A673 (cell line): ENCODE results near the gene APCDD1L. TPM values are rescaled to one million over a fixed set of nuclear protein-coding genes. Genes with fewer than 3 reads are reported as not detected.
A peak's percentile ranks its signal among the peaks of the same experiment; 100 is the strongest.

ENCODE experiments used
- BruUV-seq: library from RNA; stranded (reverse); fragments of 400-500 nt; replicated peaks from 2 replicates; lab custom pipeline; 2021; lab: Mats Ljungman, UMichigan
- CTCF ChIA-PET: fragments of 300-600 bp; sonication (Branson Sonifier 250); formaldehyde crosslinking; loops from one replicate; lab custom pipeline; 2022; ENCODE audit warnings: antibody characterized with exemption; lab: Charles Lee
- POLR2A ChIA-PET: fragments of 300-600 bp; sonication (Branson Sonifier 250); formaldehyde crosslinking; loops from one replicate; lab custom pipeline; 2022; ENCODE audit warnings: antibody characterized with exemption; ENCODE audit not compliant: low non-redundant PET; lab: Charles Lee
- DNase-seq: peaks from one replicate; pipeline ENCODE4 v3.0.0-alpha.2; 2015; ENCODE audit warnings: low spot score
- H3K27ac ChIP-seq: fragments of 200-600 bp; sonication (generic); 2 replicates; pipeline ENCODE4 v1.5.1; 2016; ENCODE audit warnings: mixed run types, low read depth, mild to moderate bottlenecking, mixed read lengths, antibody characterized with exemption, low read length; ENCODE audit not compliant: poor library complexity, severe bottlenecking
- H3K27me3 ChIP-seq: fragments of 200-600 bp; sonication (generic); replicated peaks from 2 replicates; pipeline ENCODE4 v1.6.1; 2017; ENCODE audit warnings: mixed run types, low read depth, mild to moderate bottlenecking, mixed read lengths, antibody characterized with exemption, low read length; ENCODE audit not compliant: insufficient read depth, poor library complexity
- H3K36me3 ChIP-seq: fragments of 200-600 bp; sonication (generic); 2 replicates; pipeline ENCODE4 v1.6.1; 2016; ENCODE audit warnings: mixed run types, mild to moderate bottlenecking, mixed read lengths, antibody characterized with exemption, low read length; ENCODE audit not compliant: insufficient read depth, poor library complexity, severe bottlenecking
- H3K4me1 ChIP-seq: fragments of 200-600 bp; sonication (generic); 2 replicates; pipeline ENCODE4 v1.6.1; 2017; ENCODE audit warnings: mixed run types, mild to moderate bottlenecking, mixed read lengths, antibody characterized with exemption, low read length; ENCODE audit not compliant: insufficient read depth, poor library complexity, severe bottlenecking
- H3K4me3 ChIP-seq: fragments of 200-600 bp; sonication (generic); 2 replicates; pipeline ENCODE4 v1.5.1; 2016; ENCODE audit warnings: low read depth, mixed run types, mild to moderate bottlenecking, mixed read lengths, low read length; ENCODE audit not compliant: poor library complexity, severe bottlenecking
- H3K9me3 ChIP-seq: fragments of 200-600 bp; sonication (generic); 2 replicates; pipeline ENCODE4 v1.6.1; 2016; ENCODE audit warnings: mixed run types, low read depth, mild to moderate bottlenecking, mixed read lengths, antibody characterized with exemption, low read length; ENCODE audit not compliant: poor library complexity, severe bottlenecking
- EZH2 ChIP-seq: fragments of 200-600 bp; sonication (generic); IDR thresholded peaks from 2 replicates; pipeline ENCODE4 v1.6.1; 2017; ENCODE audit warnings: borderline replicate concordance, low read depth, mild to moderate bottlenecking, mixed read lengths, antibody characterized with exemption, low read length; ENCODE audit not compliant: poor library complexity, severe bottlenecking
- intact Hi-C: fragments of 100-400 bp; cut with micrococcal nuclease; formaldehyde crosslinking; loops from one replicate; pipeline ENCODE4 v1.10.0; 2022; ENCODE audit not compliant: unreplicated experiment
- total RNA-seq: library from RNA; stranded (reverse); gene quantifications from 2 replicates; pipeline ENCODE4 v1.2.3, GENCODE V29; 2021
- TF ChIP-seq, protein P1 (sequence below): fragments of 300-800, 200-600 bp; sonication (generic); conservative IDR thresholded peaks from 2 replicates; pipeline ENCODE4 v1.5.1; 2017; ENCODE audit warnings: low read depth, mild to moderate bottlenecking, antibody characterized with exemption, low read length, moderate library complexity, mixed read lengths

Gene APCDD1L
- total RNA-seq, 1 experiment from 2014 or later: not detected

DNA sequence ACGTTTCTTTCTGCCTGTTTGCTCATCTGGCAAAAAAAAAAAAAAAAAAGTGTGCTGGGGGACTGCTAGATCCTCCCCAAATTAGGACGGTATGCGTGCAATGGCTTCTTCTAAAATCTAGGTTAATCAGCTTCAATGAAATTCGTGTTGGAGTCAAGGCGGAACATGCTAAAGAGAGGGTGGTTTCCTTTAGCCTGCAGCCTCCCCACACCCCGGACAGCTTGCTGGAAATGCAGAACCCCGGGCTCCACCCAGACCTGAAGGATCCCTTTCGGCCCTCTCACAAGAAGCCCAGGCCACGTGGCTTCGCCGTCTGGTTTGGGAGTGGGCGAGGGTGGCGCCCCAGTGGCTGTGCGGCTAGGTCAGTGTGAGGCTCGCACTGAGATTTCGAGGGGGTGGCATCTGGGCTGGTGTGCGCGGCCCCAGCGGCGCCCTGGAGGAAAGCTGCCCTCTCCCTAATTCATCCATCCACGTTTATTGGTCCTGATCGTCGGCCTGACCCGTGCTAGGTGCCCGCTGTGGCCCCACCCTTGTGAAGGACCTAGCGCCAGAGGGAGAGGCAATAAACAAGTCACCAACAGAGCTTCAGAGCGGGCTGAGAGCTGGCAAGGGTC, 49.0 kb downstream of the APCDD1L start:
- no TSS peak for BruUV-seq
- Histone ChIP-seq H3K27ac (no peak overlapping the region), H3K4me1 (no peaks in the 10 kb centered on the region), H3K9me3 (no peaks in the 10 kb centered on the region), H3K36me3 (no peaks in the 10 kb centered on the region), H3K27me3 (no peaks in the 10 kb centered on the region), H3K4me3 (no peak overlapping the region)
- no peak for TF ChIP-seq EZH2
- TF ChIP-seq, protein P1, sequence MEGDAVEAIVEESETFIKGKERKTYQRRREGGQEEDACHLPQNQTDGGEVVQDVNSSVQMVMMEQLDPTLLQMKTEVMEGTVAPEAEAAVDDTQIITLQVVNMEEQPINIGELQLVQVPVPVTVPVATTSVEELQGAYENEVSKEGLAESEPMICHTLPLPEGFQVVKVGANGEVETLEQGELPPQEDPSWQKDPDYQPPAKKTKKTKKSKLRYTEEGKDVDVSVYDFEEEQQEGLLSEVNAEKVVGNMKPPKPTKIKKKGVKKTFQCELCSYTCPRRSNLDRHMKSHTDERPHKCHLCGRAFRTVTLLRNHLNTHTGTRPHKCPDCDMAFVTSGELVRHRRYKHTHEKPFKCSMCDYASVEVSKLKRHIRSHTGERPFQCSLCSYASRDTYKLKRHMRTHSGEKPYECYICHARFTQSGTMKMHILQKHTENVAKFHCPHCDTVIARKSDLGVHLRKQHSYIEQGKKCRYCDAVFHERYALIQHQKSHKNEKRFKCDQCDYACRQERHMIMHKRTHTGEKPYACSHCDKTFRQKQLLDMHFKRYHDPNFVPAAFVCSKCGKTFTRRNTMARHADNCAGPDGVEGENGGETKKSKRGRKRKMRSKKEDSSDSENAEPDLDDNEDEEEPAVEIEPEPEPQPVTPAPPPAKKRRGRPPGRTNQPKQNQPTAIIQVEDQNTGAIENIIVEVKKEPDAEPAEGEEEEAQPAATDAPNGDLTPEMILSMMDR: no peak
- intact Hi-C loops: no loop called here
- DNase-seq: no peak
- CTCF ChIA-PET: no interaction called here
- POLR2A ChIA-PET: no interaction called here

DNA sequence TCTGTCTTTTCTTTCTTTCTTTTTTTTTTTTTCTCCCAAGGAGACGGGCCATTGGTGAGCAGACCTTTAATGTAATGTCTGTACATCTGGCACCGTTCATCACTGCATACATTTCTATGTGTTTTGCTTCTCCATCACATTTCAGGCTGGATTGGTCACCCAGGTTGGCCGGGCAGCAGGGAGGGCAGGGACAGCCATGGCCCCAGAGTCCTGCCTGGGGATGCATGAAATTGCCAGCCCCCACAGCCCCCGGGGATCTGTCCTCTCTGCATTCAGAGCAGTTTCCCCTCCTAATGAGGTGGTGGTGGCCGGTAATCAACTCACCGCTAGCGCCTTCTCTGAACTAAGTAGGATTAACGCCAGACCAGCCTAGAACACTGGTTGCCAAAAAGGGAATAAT, 50.4 kb downstream of the APCDD1L start:
- no peak overlapping the region for H3K4me3 ChIP-seq
- TF ChIP-seq EZH2: no peak
- TF ChIP-seq, protein P1: no peak
- peaks cover 2% of the 10 kb centered on the region for H3K4me1 ChIP-seq
- POLR2A ChIA-PET: interaction anchor here (0.7 kb wide), 1 partner anchor 367 kb away, joined by 5 read pairs; no protein-coding TSS in a partner anchor
- H3K9me3 ChIP-seq: no peaks in the 10 kb centered on the region
- no peaks in the 10 kb centered on the region for H3K36me3 ChIP-seq
- H3K27me3 ChIP-seq: no peaks in the 10 kb centered on the region
- no peak for DNase-seq
- H3K27ac ChIP-seq: no peak overlapping the region
- CTCF ChIA-PET: no interaction called here
- no TSS peak for BruUV-seq
- intact Hi-C loops: no loop called here

DNA sequence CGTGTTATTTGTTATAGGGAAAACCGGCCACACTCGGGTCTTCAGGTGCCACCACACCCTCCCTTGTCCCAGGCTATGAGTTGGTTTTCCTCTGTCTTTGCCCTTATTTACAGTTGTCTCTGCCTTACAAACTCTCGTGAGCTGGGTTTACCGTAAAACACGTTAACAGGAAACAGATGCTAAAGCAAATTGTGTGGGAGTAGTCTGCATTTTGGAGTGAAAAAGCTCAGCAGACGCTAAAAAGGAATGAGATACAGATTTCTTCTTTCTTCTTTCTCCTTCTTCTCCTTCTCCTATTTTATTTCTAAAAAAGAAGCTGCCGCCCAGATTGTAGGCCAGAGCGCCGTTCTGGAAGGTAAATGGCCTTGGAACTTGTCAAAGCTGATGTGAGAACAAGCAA, 51.9 kb downstream of the APCDD1L start:
- Histone ChIP-seq H3K27me3 (no peaks in the 10 kb centered on the region), H3K4me1 (peaks cover 15% of the 10 kb centered on the region), H3K4me3 (no peak overlapping the region), H3K36me3 (no peaks in the 10 kb centered on the region), H3K9me3 (no peaks in the 10 kb centered on the region), H3K27ac (no peak overlapping the region)
- ChIA-PET CTCF (interaction anchor here (0.6 kb wide), 1 partner anchor 19 kb away, joined by 3 read pairs; no protein-coding TSS in a partner anchor), POLR2A (no interaction called here)
- peak; percentile 34 for DNase-seq
- intact Hi-C loops: no loop called here
- no TSS peak for BruUV-seq
- TF ChIP-seq, protein P1: no peak
- TF ChIP-seq EZH2: no peak
